Activated CD4-positive, alpha-beta T cell treated with anti-CD3 and anti-CD28 coated beads, Interleukin-2, amount 10 ng/mL, durations not matched to agents 7 days and 5 days (primary cell): ENCODE results near the gene GTF2H3. TPM values are rescaled to one million over a fixed set of nuclear protein-coding genes. Genes with fewer than 3 reads are reported as not detected.
A peak's percentile ranks its signal among the peaks of the same experiment; 100 is the strongest.

ENCODE experiments used
- CTCF ChIA-PET: fragments of 350-600 bp; sonication (Branson Sonifier 250); formaldehyde crosslinking; loops from one replicate; lab custom pipeline; 2021; ENCODE audit warnings: antibody characterized with exemption; lab: Charles Lee
- POLR2A ChIA-PET: fragments of 350-600 bp; sonication (Branson Sonifier 250); formaldehyde crosslinking; loops from one replicate; lab custom pipeline; 2021; ENCODE audit warnings: antibody characterized with exemption; lab: Charles Lee
- DNase-seq: peaks from one replicate; pipeline ENCODE4 v3.0.0-alpha.2; 2020
- H3K27ac Mint-ChIP-seq: one replicate; pipeline ENCODE4 v1.8.0; 2021; ENCODE audit warnings: mild to moderate bottlenecking, moderate library complexity, mixed read lengths
- H3K27me3 Mint-ChIP-seq: one replicate; pipeline ENCODE4 v1.8.0; 2021; ENCODE audit warnings: mixed read lengths
- H3K36me3 Mint-ChIP-seq: one replicate; pipeline ENCODE4 v1.8.0; 2021; ENCODE audit warnings: low read depth, mixed read lengths
- H3K4me1 Mint-ChIP-seq: one replicate; pipeline ENCODE4 v1.8.0; 2021; ENCODE audit warnings: mixed read lengths
- H3K4me3 Mint-ChIP-seq: one replicate; pipeline ENCODE4 v1.8.0; 2021; ENCODE audit warnings: mild to moderate bottlenecking, moderate library complexity, mixed read lengths
- H3K9me3 Mint-ChIP-seq: one replicate; pipeline ENCODE4 v1.8.0; 2021; ENCODE audit warnings: mixed read lengths
- total RNA-seq, 2 experiments: library from RNA; stranded (reverse); gene quantifications; one replicate each; pipeline ENCODE4 v1.2.3, GENCODE V29; 2021

GTF2H3 gene
- total RNA-seq, 2 experiments from 2014 or later = 46.7 to 47.8 TPM

GRCh38 chr12:123654129-123654701 lies 20.6 kb downstream of the GTF2H3 start:
- H3K36me3 Mint-ChIP-seq = peaks cover 43% of the 10 kb centered on the region

GRCh38 chr12:123655420-123655819 lies 21.8 kb downstream of the GTF2H3 start:
- peaks cover 18% of the 10 kb centered on the region for H3K4me1 Mint-ChIP-seq
- H3K9me3 Mint-ChIP-seq = no peaks in the 10 kb centered on the region
- no peak overlapping the region for H3K4me3 Mint-ChIP-seq
- DNase-seq = no peak
- CTCF ChIA-PET = no interaction called here
- H3K27ac Mint-ChIP-seq = no peak overlapping the region
- peaks cover 54% of the 10 kb centered on the region for H3K36me3 Mint-ChIP-seq
- POLR2A ChIA-PET = no interaction called here
- no peaks in the 10 kb centered on the region for H3K27me3 Mint-ChIP-seq

More at GRCh38 chr12:123654129-123654701, 20.6 kb downstream of the GTF2H3 start:
- no peaks in the 10 kb centered on the region for H3K9me3 Mint-ChIP-seq
- no peaks in the 10 kb centered on the region for H3K27me3 Mint-ChIP-seq
- no peak overlapping the region for H3K4me3 Mint-ChIP-seq
- ChIA-PET CTCF (no interaction called here), POLR2A (no interaction called here)
- H3K27ac Mint-ChIP-seq = peak overlapping the region; percentile 15
- DNase-seq = no peak
- peaks cover 6% of the 10 kb centered on the region for H3K4me1 Mint-ChIP-seq

DNA sequence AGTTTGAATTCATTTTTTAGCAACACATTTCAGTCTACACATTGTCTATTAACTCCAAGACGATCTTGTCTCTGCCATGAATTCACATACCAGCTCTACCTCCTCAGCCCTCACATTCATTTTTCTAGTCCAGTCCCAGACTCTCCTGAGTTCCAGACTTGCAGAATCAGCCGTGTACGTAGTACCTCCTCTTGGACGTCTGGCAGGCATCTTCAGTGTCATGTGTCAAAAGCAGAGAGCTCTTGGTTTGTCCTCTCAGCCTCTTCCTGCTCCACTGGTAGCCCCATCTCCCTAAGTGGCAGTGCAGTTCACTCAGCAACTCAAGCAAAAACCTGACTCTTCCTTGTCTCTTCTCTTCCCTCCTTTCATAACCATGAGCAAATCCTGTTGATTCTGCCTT lies 22.8 kb downstream of the GTF2H3 start:
- no peak for DNase-seq
- no peak overlapping the region for H3K27ac Mint-ChIP-seq
- no peak overlapping the region for H3K4me3 Mint-ChIP-seq
- CTCF ChIA-PET = interaction anchor here (0.6 kb wide), 1 partner anchor 148 kb away, joined by 3 read pairs; no protein-coding TSS in a partner anchor
- H3K27me3 Mint-ChIP-seq = no peaks in the 10 kb centered on the region
- peaks cover 53% of the 10 kb centered on the region for H3K36me3 Mint-ChIP-seq
- no peaks in the 10 kb centered on the region for H3K9me3 Mint-ChIP-seq
- H3K4me1 Mint-ChIP-seq = peaks cover 21% of the 10 kb centered on the region
- POLR2A ChIA-PET = no interaction called here

- no peak overlapping the region for H3K4me3 Mint-ChIP-seq
- peaks cover 49% of the 10 kb centered on the region for H3K36me3 Mint-ChIP-seq
- POLR2A ChIA-PET = no interaction called here
- H3K4me1 Mint-ChIP-seq = peaks cover 21% of the 10 kb centered on the region
- CTCF ChIA-PET = interaction anchor here (0.5 to 0.6 kb wide), 2 partner anchors 91 to 147 kb away, joined by 3 to 6 read pairs; no protein-coding TSS in a partner anchor
- no peaks in the 10 kb centered on the region for H3K9me3 Mint-ChIP-seq
- peak overlapping the region; percentile 56 for H3K27ac Mint-ChIP-seq
- no peak for DNase-seq
- H3K27me3 Mint-ChIP-seq = no peaks in the 10 kb centered on the region
These were observed 23.6 kb downstream of the GTF2H3 start for GRCh38 chr12:123657211-123657610.

DNA sequence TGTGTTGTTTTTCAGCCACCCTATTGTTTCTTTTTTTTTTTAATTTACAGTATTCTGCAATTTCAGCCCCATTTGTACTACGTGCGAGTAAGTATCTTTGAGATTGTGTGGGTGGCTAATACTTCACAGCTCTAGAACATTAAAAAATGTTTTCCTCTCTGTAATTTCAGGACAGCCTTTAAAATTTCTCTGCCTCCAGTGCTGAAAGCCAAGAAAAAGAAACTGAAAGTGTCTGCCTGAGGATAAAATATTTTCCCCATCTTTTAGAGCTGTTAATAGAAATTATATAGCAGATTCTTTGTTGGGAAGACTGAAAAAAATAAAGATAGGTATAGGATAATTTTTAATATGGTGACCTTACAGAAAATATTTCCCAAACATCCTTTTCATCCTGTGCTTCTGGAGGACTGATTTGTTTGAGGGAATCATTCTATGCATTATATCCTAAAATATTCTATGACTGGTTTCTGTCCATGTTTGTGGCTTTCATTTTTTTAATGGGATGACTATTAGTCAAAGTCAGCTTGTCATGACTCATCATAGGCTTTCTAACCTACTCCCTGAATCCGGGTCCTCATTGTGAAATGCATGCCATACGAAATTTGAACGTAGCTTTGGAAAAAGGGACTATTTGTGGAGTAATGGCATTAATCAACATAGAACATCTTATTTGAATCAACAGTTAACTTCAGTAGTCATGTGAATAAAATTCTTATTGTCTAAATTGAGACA lies 26.5 kb downstream of the GTF2H3 start:
- peaks cover 36% of the 10 kb centered on the region for H3K36me3 Mint-ChIP-seq
- POLR2A ChIA-PET = no interaction called here
- CTCF ChIA-PET = interaction anchor here (1.1 to 1.3 kb wide), 2 partner anchors 16 to 294 kb away, joined by 3 to 4 read pairs; no protein-coding TSS in a partner anchor
- H3K9me3 Mint-ChIP-seq = no peaks in the 10 kb centered on the region
- H3K27me3 Mint-ChIP-seq = no peaks in the 10 kb centered on the region
- H3K27ac Mint-ChIP-seq = peak overlapping the region; percentile 88
- no peak overlapping the region for H3K4me3 Mint-ChIP-seq
- peaks cover 21% of the 10 kb centered on the region for H3K4me1 Mint-ChIP-seq
- no peak for DNase-seq

DNA sequence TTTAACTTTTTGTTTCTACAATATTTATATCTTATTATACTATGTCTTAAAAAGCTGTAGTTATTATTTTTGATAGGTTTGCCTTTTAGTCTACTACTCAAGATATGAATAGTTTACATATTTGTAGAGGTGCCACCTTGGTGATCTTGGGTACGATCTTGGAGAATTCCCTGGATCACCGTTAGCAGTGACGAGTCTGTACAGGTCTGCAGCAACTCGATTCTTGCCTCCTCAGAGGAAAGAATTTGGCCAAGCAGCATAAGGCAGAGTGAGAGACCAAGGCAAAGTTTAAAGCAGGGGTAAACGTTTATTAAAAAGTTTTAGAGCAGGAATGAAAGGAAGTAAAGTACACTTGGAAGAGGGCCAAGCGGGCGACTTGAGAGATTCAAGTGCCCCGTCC lies 34.1 kb downstream of the GTF2H3 start:
- no peaks in the 10 kb centered on the region for H3K9me3 Mint-ChIP-seq
- H3K27me3 Mint-ChIP-seq = no peaks in the 10 kb centered on the region
- ChIA-PET POLR2A (no interaction called here), CTCF (interaction anchor here (1.7 kb wide), 1 partner anchor 9 kb away, joined by 3 read pairs; no protein-coding TSS in a partner anchor)
- H3K4me1 Mint-ChIP-seq = peaks cover 18% of the 10 kb centered on the region
- DNase-seq = no peak
- no peak overlapping the region for H3K4me3 Mint-ChIP-seq
- peaks cover 5% of the 10 kb centered on the region for H3K36me3 Mint-ChIP-seq
- no peak overlapping the region for H3K27ac Mint-ChIP-seq

- CTCF ChIA-PET = interaction anchor here (0.8 to 1.0 kb wide), 3 partner anchors 15 to 341 kb away, joined by 3 to 5 read pairs (median 4); no protein-coding TSS in a partner anchor
- peak within 1 kb of the TSS; percentile 41 for H3K27ac Mint-ChIP-seq
- no peaks in the 10 kb centered on the region for H3K9me3 Mint-ChIP-seq
- POLR2A ChIA-PET = no interaction called here
- H3K4me3 Mint-ChIP-seq = peak within 1 kb of the TSS; percentile 82
- peak; percentile 97 for DNase-seq
- no peaks in the 10 kb centered on the region for H3K36me3 Mint-ChIP-seq
- no peaks in the 10 kb centered on the region for H3K27me3 Mint-ChIP-seq
- peaks cover 18% of the 10 kb centered on the region for H3K4me1 Mint-ChIP-seq
These were observed 37.5 kb downstream of the GTF2H3 start, which contains the start of gene TCTN2 for GRCh38 chr12:123670882-123671728. TSS of gene TCTN2 (plus strand) at chr12:123671113. CDS start at chr12:123671241, 128 bp downstream.

- Mint-ChIP-seq H3K36me3 (no peaks in the 10 kb centered on the region), H3K9me3 (no peaks in the 10 kb centered on the region), H3K27me3 (no peaks in the 10 kb centered on the region), H3K27ac (no peak overlapping the region), H3K4me3 (peak overlapping the region; percentile 82), H3K4me1 (peaks cover 18% of the 10 kb centered on the region)
- CTCF ChIA-PET = interaction anchor here (1.0 kb wide), 1 partner anchor 14 kb away, joined by 5 read pairs; no protein-coding TSS in a partner anchor
- no peak for DNase-seq
- POLR2A ChIA-PET = no interaction called here
These were observed 38.2 kb downstream of the GTF2H3 start for GRCh38 chr12:123671876-123672275.

- ChIA-PET CTCF (interaction anchor here (0.7 kb wide), 1 partner anchor 30 kb away, joined by 3 read pairs; no protein-coding TSS in a partner anchor), POLR2A (no interaction called here)
These were observed 41.8 kb downstream of the GTF2H3 start for GRCh38 chr12:123675436-123675835.

GRCh38 chr12:123676616-123677320 lies 43.1 kb downstream of the GTF2H3 start:
- Mint-ChIP-seq H3K36me3 (peaks cover 3% of the 10 kb centered on the region), H3K9me3 (no peaks in the 10 kb centered on the region), H3K4me1 (peaks cover 5% of the 10 kb centered on the region), H3K27ac (no peak overlapping the region), H3K27me3 (no peaks in the 10 kb centered on the region), H3K4me3 (no peak overlapping the region)
- POLR2A ChIA-PET = no interaction called here
- DNase-seq = no peak
- CTCF ChIA-PET = interaction anchor here (0.7 kb wide), 1 partner anchor 1305 kb away, joined by 4 read pairs; no protein-coding TSS in a partner anchor

More at GRCh38 chr12:123675436-123675835, 41.8 kb downstream of the GTF2H3 start:
- H3K9me3 Mint-ChIP-seq = no peaks in the 10 kb centered on the region
- no peak overlapping the region for H3K4me3 Mint-ChIP-seq
- H3K36me3 Mint-ChIP-seq = no peaks in the 10 kb centered on the region
- H3K27ac Mint-ChIP-seq = no peak overlapping the region
- peaks cover 16% of the 10 kb centered on the region for H3K4me1 Mint-ChIP-seq
- no peak for DNase-seq
- no peaks in the 10 kb centered on the region for H3K27me3 Mint-ChIP-seq

DNA sequence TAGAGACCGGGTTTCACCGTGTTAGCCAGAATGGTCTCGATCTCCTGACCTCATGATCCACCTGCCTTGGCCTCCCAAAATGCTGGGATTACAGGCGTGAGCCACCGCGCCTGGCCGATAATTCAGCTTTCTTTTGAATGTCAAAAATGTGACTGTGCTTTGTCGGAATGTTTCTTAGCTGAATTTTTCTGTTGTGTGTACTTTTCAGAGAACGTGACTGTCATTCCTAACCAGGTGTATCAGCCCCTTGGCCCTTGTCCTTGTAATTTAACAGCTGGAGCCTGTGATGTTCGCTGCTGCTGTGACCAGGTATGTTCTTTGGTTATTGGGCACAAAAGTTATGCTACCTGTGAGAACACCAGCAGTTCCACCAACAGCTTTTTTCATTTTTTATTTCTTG lies 45.4 kb downstream of the GTF2H3 start:
- Mint-ChIP-seq H3K27ac (no peak overlapping the region), H3K36me3 (peaks cover 3% of the 10 kb centered on the region), H3K9me3 (no peaks in the 10 kb centered on the region), H3K27me3 (no peaks in the 10 kb centered on the region), H3K4me1 (peaks cover 3% of the 10 kb centered on the region), H3K4me3 (no peak overlapping the region)
- ChIA-PET CTCF (interaction anchor here (0.7 kb wide), 1 partner anchor 237 kb away, joined by 3 read pairs; no protein-coding TSS in a partner anchor), POLR2A (no interaction called here)
- no peak for DNase-seq

GRCh38 chr12:123681605-123682004 lies 48.0 kb downstream of the GTF2H3 start:
- H3K27ac Mint-ChIP-seq = no peak overlapping the region
- CTCF ChIA-PET = interaction anchor here (1.4 kb wide), 1 partner anchor 31 kb away, joined by 3 read pairs; the partner anchor contains the start of gene ATP6V0A2
- H3K27me3 Mint-ChIP-seq = no peaks in the 10 kb centered on the region
- H3K9me3 Mint-ChIP-seq = no peaks in the 10 kb centered on the region
- no peak overlapping the region for H3K4me3 Mint-ChIP-seq
- no peak for DNase-seq
- peaks cover 5% of the 10 kb centered on the region for H3K4me1 Mint-ChIP-seq
- POLR2A ChIA-PET = no interaction called here
- peaks cover 3% of the 10 kb centered on the region for H3K36me3 Mint-ChIP-seq
